Upper lobe of left lung (tissue), 6 donors: ENCODE measurements around the gene KLHL29. TPM values are rescaled to one million over a fixed set of nuclear protein-coding genes. Genes with fewer than 3 reads are reported as not detected.

Source experiments
- ATAC-seq, 2 donors: fragments of 200-7000 bp; cut with Tn5 transposase; one replicate each; pipeline ENCODE4 v1.9.1; 2022; ENCODE audit warnings: mild to moderate bottlenecking in 2 of 2, moderate library complexity in 2 of 2; ENCODE audit not compliant: low FRiP score in 2 of 2
- DNase-seq, 2 donors: peaks; one replicate each; pipeline ENCODE4 v3.0.0-alpha.2; 2019 to 2020
- H3K27ac ChIP-seq, 4 donors: fragments of 200-600 bp; sonication (generic); one replicate each; pipeline ENCODE4 v1.5.1; 2016 to 2019
- H3K27me3 ChIP-seq, 4 donors: fragments of 200-600 bp; sonication (generic); one replicate each; pipeline ENCODE4 v1.5.1; 2017 to 2019
- H3K36me3 ChIP-seq, 4 donors: fragments of 200-600 bp; sonication (generic); one replicate each; pipeline ENCODE4 v1.5.1; 2016 to 2019
- H3K4me1 ChIP-seq, 4 donors: fragments of 200-600 bp; sonication (generic); one replicate each; pipeline ENCODE4 v1.5.1; 2018 to 2019
- H3K4me3 ChIP-seq, 4 donors: fragments of 200-600 bp; sonication (generic); one replicate each; pipeline ENCODE4 v1.5.1; 2017 to 2019; ENCODE audit warnings: mild to moderate bottlenecking in 2 of 4, moderate library complexity in 1 of 4
- H3K9me3 ChIP-seq, 4 donors: fragments of 200-600 bp; sonication (generic); one replicate each; pipeline ENCODE4 v1.5.1; 2018 to 2019
- EP300 ChIP-seq, 4 donors: sonication (generic); formaldehyde crosslinking; IDR thresholded peaks; one replicate each; pipeline ENCODE4 v1.5.1; 2017; ENCODE audit warnings: antibody characterized with exemption in 4 of 4, control low read depth in 2 of 4
- POLR2A ChIP-seq, 4 donors: fragments of 450-650 bp; IDR thresholded peaks; one replicate each; pipeline ENCODE4 v1.5.1; 2016 to 2017; ENCODE audit warnings: antibody characterized with exemption in 4 of 4, mild to moderate bottlenecking in 2 of 4
- POLR2AphosphoS5 ChIP-seq, 2 donors: sonication (generic); formaldehyde crosslinking; IDR thresholded peaks; one replicate each; pipeline ENCODE4 v1.5.1; 2017; ENCODE audit warnings: antibody characterized with exemption in 2 of 2
- WGBS, 2 donors: methylation state at CpG; one replicate each; pipeline ENCODE4 v1.1.5; 2017 to 2018; 5-methylcytosine and 5-hydroxymethylcytosine counted together
- total RNA-seq, 6 donors: library from RNA; depleted of rRNA in 4 of 6; stranded (reverse); fragments of >200 nt in 4 of 6; gene quantifications; one replicate each; pipeline versions ENCODE4 v1.1.0 to v1.2.1, GENCODE V29; 2016 to 2021
- TF ChIP-seq, protein P1 (sequence below), 6 experiments: fragments of 450-650 bp in 4 of 6; fragments of 200-600 bp in 2 of 6; sonication (generic) in 2 of 6; IDR thresholded peaks; one replicate each; pipeline ENCODE4 v1.5.1; 2016 to 2019; ENCODE audit warnings: antibody characterized with exemption in 6 of 6
- donor health status: DM: no; HTN: no; CAD: no; lungs with moderate emphysema.
- donor health status: DM: no; HTN: yes; CAD: no; lungs with severe emphysema.

KLHL29 gene
- total RNA-seq, 6 donors from 2014 or later, result 8.6 to 34.4 (median 18.2) TPM

DNA sequence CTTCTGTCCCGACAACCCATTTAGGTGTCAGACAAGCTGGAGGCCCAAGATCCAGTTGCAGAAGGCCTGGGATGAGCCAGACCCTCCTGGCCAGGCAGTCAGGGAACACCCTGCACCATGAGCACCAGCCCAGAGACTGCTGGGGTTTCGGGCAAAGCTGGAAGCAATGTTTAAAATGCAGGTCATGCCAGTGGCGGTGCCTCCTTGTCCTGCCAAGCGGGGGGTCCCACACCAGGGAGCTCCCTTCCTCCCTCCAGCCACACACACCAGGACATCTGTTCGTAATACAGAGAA lies 311.7 kb downstream of the KLHL29 start:
- Histone ChIP-seq H3K4me3 (no peak overlapping the region), H3K36me3 (peaks cover 0 to 23% (median 13%) of the 10 kb centered on the region in 4 donors)
- peak in 1 of 2 donors; percentile 12 for DNase-seq

DNA sequence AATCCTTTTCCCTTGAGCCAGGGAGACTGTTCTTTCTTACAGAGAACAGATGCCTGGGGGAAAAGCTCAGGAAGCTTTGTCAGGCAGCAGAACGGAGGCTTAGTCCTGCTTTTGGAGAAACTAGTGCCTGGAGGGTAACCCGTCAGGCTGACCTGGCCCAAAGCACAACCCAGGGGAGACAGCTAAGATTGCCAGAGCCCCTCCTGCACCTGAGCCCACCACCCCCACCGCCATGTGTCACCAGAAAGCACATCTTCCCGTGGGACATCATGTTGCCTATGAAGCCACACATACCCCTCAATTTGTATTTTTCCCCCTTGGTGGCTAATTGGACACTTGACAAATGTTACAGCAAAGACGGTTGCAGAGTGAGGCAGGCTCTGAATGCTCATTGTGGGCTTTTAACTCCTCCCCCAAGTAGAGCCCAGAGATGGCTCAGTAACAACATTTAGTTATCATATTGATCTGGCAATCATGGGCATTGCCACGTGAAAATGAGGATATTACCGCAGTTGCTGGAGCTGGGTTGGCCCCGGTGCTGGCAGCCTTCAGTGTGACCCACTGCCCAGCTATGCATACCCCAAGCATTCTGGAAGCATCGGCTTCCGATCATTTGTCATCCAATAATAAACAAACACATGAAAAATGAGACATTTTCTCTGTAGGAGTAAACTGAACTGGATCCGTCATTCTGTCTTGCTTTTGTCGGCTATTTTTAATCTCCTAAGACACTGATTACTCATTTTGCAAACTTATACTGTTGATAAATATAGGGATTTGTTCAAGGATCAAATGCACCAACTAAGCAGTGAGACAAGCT lies 312.5 kb downstream of the KLHL29 start:
- H3K27me3 ChIP-seq, result no peaks in the 10 kb centered on the region
- no peaks in the 10 kb centered on the region for H3K9me3 ChIP-seq
- no peak overlapping the region for H3K4me3 ChIP-seq
- H3K27ac ChIP-seq, result no peak overlapping the region
- TF ChIP-seq POLR2AphosphoS5 (IDR thresholded peaks at IDR 0.05) (no peak), EP300 (IDR thresholded peaks at IDR 0.05) (no peak), POLR2A (IDR thresholded peaks at IDR 0.05) (no peak)
- TF ChIP-seq, protein P1, sequence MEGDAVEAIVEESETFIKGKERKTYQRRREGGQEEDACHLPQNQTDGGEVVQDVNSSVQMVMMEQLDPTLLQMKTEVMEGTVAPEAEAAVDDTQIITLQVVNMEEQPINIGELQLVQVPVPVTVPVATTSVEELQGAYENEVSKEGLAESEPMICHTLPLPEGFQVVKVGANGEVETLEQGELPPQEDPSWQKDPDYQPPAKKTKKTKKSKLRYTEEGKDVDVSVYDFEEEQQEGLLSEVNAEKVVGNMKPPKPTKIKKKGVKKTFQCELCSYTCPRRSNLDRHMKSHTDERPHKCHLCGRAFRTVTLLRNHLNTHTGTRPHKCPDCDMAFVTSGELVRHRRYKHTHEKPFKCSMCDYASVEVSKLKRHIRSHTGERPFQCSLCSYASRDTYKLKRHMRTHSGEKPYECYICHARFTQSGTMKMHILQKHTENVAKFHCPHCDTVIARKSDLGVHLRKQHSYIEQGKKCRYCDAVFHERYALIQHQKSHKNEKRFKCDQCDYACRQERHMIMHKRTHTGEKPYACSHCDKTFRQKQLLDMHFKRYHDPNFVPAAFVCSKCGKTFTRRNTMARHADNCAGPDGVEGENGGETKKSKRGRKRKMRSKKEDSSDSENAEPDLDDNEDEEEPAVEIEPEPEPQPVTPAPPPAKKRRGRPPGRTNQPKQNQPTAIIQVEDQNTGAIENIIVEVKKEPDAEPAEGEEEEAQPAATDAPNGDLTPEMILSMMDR (IDR thresholded peaks at IDR 0.05), result no peak
- DNase-seq (no peak), ATAC-seq (no peak)
- WGBS, 2 donors, result 71 to 74% methylated on average over 10 to 12 of the region's 12 CpGs
- H3K4me1 ChIP-seq, result peaks cover 0 to 9% (median 8%) of the 10 kb centered on the region in 4 donors
- peaks cover 0 to 18% (median 13%) of the 10 kb centered on the region in 4 donors for H3K36me3 ChIP-seq

More for the DNA sequence above, 311.7 kb downstream of the KLHL29 start:
- 97 to 98% methylated on average over 4 to 5 of the region's 5 CpGs for WGBS, 2 donors
- no peak for ATAC-seq
- Histone ChIP-seq H3K9me3 (no peaks in the 10 kb centered on the region), H3K27ac (no peak overlapping the region), H3K4me1 (peaks cover 0 to 9% (median 8%) of the 10 kb centered on the region in 4 donors), H3K27me3 (no peaks in the 10 kb centered on the region)
- TF ChIP-seq, protein P1 (IDR thresholded peaks at IDR 0.05), result no peak
- no peak for TF ChIP-seq POLR2A (IDR thresholded peaks at IDR 0.05)
- TF ChIP-seq POLR2AphosphoS5 (IDR thresholded peaks at IDR 0.05), result no peak
- no peak for TF ChIP-seq EP300 (IDR thresholded peaks at IDR 0.05)

DNA sequence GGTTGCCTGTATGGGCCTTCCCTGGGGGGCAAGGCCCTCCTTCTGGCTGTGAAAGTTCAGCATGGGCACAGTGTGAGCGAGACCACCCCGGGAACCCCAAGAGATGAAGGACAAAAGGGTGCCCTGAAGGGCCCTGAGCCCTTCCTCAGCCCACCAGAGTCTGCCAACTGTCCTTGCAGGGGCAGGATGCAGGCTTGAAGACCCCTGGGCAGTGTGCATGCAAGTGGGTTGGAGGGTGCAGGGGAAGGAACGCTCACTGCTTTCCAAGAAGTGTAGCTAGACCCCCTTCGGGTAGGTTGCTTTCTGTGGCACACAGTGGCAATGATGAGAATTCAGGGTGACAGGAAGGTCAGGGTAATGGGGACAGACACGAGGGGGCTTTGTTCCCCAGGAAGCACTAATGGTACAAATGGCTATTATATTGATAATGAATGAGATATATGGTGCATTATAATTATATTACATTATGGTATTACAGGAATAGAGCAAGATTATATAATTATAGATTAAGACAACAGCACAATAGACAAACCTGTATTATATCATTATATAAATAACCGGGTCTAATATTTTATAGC lies 313.2 kb downstream of the KLHL29 start:
- DNase-seq (no peak), ATAC-seq (no peak)
- no peak for TF ChIP-seq POLR2AphosphoS5 (IDR thresholded peaks at IDR 0.05)
- TF ChIP-seq, protein P1 (IDR thresholded peaks at IDR 0.05), result no peak
- no peak for TF ChIP-seq POLR2A (IDR thresholded peaks at IDR 0.05)
- TF ChIP-seq EP300 (IDR thresholded peaks at IDR 0.05), result no peak
- WGBS, 2 donors, result 84 to 85% methylated on average over 6 of the region's 6 CpGs
- Histone ChIP-seq H3K4me1 (peaks cover 0 to 9% (median 8%) of the 10 kb centered on the region in 4 donors), H3K4me3 (no peak overlapping the region), H3K27me3 (no peaks in the 10 kb centered on the region), H3K9me3 (no peaks in the 10 kb centered on the region), H3K27ac (no peak overlapping the region), H3K36me3 (peaks cover 0 to 19% (median 13%) of the 10 kb centered on the region in 4 donors)

DNA sequence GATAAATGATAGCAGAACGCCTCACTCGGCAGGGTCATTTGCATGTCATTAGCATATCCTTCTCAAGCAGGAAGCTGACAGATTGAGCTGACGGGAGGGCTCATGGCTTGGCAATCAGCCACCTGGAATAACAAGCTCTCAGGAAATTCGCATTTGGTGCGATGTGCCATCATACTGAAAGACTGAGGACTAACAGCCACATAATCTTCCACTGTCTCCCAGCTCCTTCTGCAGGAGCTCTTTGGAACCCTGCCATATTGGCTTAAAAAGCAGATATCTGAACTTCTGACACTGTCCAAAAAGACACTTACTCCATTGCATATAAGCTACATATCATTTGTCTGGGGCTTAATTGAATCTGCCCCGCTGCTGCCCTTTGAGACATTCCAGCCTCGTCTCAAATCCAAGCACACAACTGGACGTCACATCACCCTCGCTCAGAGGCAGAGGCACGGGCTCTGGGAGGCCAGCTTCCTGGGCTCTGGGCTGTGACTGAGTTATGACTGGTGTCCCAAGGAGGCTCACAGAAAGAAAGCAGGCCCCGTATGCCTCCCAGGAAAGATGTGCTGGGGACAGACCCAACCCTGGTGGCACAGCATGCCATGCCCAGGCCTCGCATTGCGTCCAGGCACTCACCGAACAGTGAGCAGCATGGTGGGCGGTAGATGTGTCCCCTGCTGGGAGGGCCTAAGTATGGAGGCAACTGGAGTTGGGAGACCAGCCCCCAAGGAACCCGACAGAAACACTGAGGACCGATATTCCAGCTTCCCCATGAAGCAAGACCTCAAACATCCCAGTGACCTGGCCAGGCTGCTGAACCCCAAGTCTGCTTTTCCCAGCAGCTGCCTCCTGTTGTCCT lies 314.0 kb downstream of the KLHL29 start:
- peak; percentile 18 to 32 for DNase-seq
- WGBS, 2 donors, result 82% methylated on average over 5 to 17 of the region's 17 CpGs
- peaks cover 0 to 9% (median 8%) of the 10 kb centered on the region in 4 donors for H3K4me1 ChIP-seq
- H3K9me3 ChIP-seq, result no peaks in the 10 kb centered on the region
- TF ChIP-seq, protein P1 (IDR thresholded peaks at IDR 0.05), result no peak
- no peak for TF ChIP-seq POLR2AphosphoS5 (IDR thresholded peaks at IDR 0.05)
- TF ChIP-seq POLR2A (IDR thresholded peaks at IDR 0.05), result no peak
- no peak for TF ChIP-seq EP300 (IDR thresholded peaks at IDR 0.05)
- no peak overlapping the region for H3K4me3 ChIP-seq
- H3K36me3 ChIP-seq, result peaks cover 0 to 17% (median 14%) of the 10 kb centered on the region in 4 donors
- no peaks in the 10 kb centered on the region for H3K27me3 ChIP-seq
- no peak for ATAC-seq
- peak overlapping the region in 1 of 4 donors; percentile 23 for H3K27ac ChIP-seq
